T-cell (primary cell): ENCODE results near the gene FAHD2A. TPM values are rescaled to one million over a fixed set of nuclear protein-coding genes. Genes with fewer than 3 reads are reported as not detected.

ENCODE experiments used
- ATAC-seq, 4 experiments: fragments of 200-7000 bp in 3 of 4; fragments of 150-1000 bp in 1 of 4; cut with Tn5 transposase; replicated peaks in 1 of 4; 1 replicate in 3 of 4; 2 replicates in 1 of 4; pipeline ENCODE4 v1.10.0; 2021; ENCODE audit warnings: moderate library complexity in 3 of 4, mild to moderate bottlenecking in 2 of 4, moderate number of reproducible peaks in 1 of 4
- CTCF ChIA-PET, 2 donors: fragments of 300-600 bp; sonication (Branson Sonifier 250); formaldehyde crosslinking; loops; one replicate each; lab custom pipeline; 2022; ENCODE audit warnings: antibody characterized with exemption in 2 of 2; lab: Charles Lee
- POLR2A ChIA-PET, 2 donors: fragments of 300-600 bp; sonication (Branson Sonifier 250); formaldehyde crosslinking; loops; one replicate each; lab custom pipeline; 2022; ENCODE audit warnings: antibody characterized with exemption in 2 of 2; lab: Charles Lee
- DNase-seq, 35 experiments: peaks; one replicate each; pipeline versions ENCODE4 v3.0.0 to v3.0.0-alpha.2; 2013 to 2023
- H3K27ac ChIP-seq: one replicate; pipeline ENCODE4 v1.5.1; 2013; ENCODE audit warnings: low read length
- H3K27me3 ChIP-seq, 2 experiments: replicated peaks in 1 of 2; 1 replicate in 1 of 2; 2 replicates in 1 of 2; pipeline versions ENCODE4 v1.6.1 to v1.7.0; 2013; ENCODE audit warnings: low read length in 1 of 2, mixed read lengths in 1 of 2; ENCODE audit not compliant: control insufficient read depth in 2 of 2, insufficient read depth in 2 of 2; ENCODE audit errors: extremely low read depth in 1 of 2
- H3K36me3 ChIP-seq, 2 donors: 1 replicate in 1 of 2; 2 replicates in 1 of 2; pipeline versions ENCODE4 v1.6.1 to v1.7.0; 2013; ENCODE audit warnings: low read length in 1 of 2; ENCODE audit not compliant: control insufficient read depth in 2 of 2, insufficient read depth in 1 of 2; ENCODE audit errors: extremely low read depth in 1 of 2
- H3K4me1 ChIP-seq, 2 experiments: 1 replicate in 1 of 2; 2 replicates in 1 of 2; pipeline versions ENCODE4 v1.6.1 to v1.7.0; 2013; ENCODE audit warnings: low read length in 2 of 2, mixed read lengths in 1 of 2; ENCODE audit not compliant: insufficient read depth in 2 of 2, control insufficient read depth in 1 of 2; ENCODE audit errors: extremely low read depth in 1 of 2
- H3K4me3 ChIP-seq, 2 donors: 1 replicate in 1 of 2; 2 replicates in 1 of 2; pipeline versions ENCODE4 v1.5.1 to v1.7.0; 2013; ENCODE audit warnings: mild to moderate bottlenecking in 2 of 2, low read length in 1 of 2, moderate library complexity in 1 of 2; ENCODE audit not compliant: control insufficient read depth in 1 of 2; ENCODE audit errors: extremely low read depth in 1 of 2
- H3K9me3 ChIP-seq: 2 replicates; pipeline ENCODE4 v1.7.0; 2013
- H3K27ac Mint-ChIP-seq, 2 donors: one replicate each; pipeline ENCODE4 v1.8.0; 2020 to 2021; ENCODE audit warnings: mild to moderate bottlenecking in 2 of 2, mixed read lengths in 2 of 2
- H3K27me3 Mint-ChIP-seq, 2 donors: one replicate each; pipeline ENCODE4 v1.8.0; 2021 to 2022; ENCODE audit warnings: mixed read lengths in 2 of 2
- H3K36me3 Mint-ChIP-seq: one replicate; pipeline ENCODE4 v1.8.0; 2021; ENCODE audit warnings: mixed read lengths
- H3K4me1 Mint-ChIP-seq, 3 donors: one replicate each; pipeline ENCODE4 v1.8.0; 2020 to 2022; ENCODE audit warnings: mixed read lengths in 3 of 3, mild to moderate bottlenecking in 1 of 3
- H3K4me3 Mint-ChIP-seq, 3 donors: one replicate each; pipeline ENCODE4 v1.8.0; 2020 to 2022; ENCODE audit warnings: mild to moderate bottlenecking in 3 of 3, mixed read lengths in 3 of 3, moderate library complexity in 3 of 3
- H3K9me3 Mint-ChIP-seq, 3 donors: one replicate each; pipeline ENCODE4 v1.8.0; 2020 to 2022; ENCODE audit warnings: mixed read lengths in 3 of 3
- WGBS: methylation state at CpG from one replicate; pipeline ENCODE4 v1.1.5; 2013; ENCODE audit warnings: missing lambda C conversion rate; ENCODE audit not compliant: insufficient coverage; 5-methylcytosine and 5-hydroxymethylcytosine counted together
- total RNA-seq, 35 experiments: library from RNA in 6 of 35; stranded (reverse) in 6 of 35; fragments of 120-200 nt in 1 of 35; gene quantifications; one replicate each; pipeline versions ENCODE4 v1.2.1 to v1.2.4 and lab custom pipeline; 2013 to 2026

Gene FAHD2A
- total RNA-seq, 5 donors from 2014 or later (not counting 1 experiment from before 2014, with no cell fraction given), result 26.4 to 34.9 (median 28.7) TPM

- H3K27me3 Mint-ChIP-seq, result peaks cover 11% of the 10 kb centered on the region in 2 donors
- H3K27ac Mint-ChIP-seq, result no peak overlapping the region
- Histone ChIP-seq H3K4me3 (no peak overlapping the region), H3K36me3 (no peaks in the 10 kb centered on the region), H3K27me3 (peaks cover 0 to 50% of the 10 kb centered on the region in 2 experiments), H3K9me3 (no peaks in the 10 kb centered on the region), H3K4me1 (no peaks in the 10 kb centered on the region), H3K27ac (no peak overlapping the region)
- no peak for ATAC-seq
- H3K4me1 Mint-ChIP-seq, result no peaks in the 10 kb centered on the region
- no peak overlapping the region for H3K4me3 Mint-ChIP-seq
- no peaks in the 10 kb centered on the region for H3K9me3 Mint-ChIP-seq
- CTCF ChIA-PET, result interaction anchor here in 1 of 2 donors (0.6 kb wide), 1 partner anchor 12 kb away, joined by 4 read pairs; no protein-coding TSS in a partner anchor
- WGBS, result 62% methylated on average over 7 of the region's 14 CpGs
- DNase-seq, result no peak
- H3K36me3 Mint-ChIP-seq, result no peaks in the 10 kb centered on the region
- POLR2A ChIA-PET, result no interaction called here
Observed at GRCh38 chr2:95382686-95383634, 19.5 kb upstream of the FAHD2A start.

GRCh38 chr2:95383635-95384027 lies 18.9 kb upstream of the FAHD2A start:
- Histone ChIP-seq H3K4me1 (peaks cover 0 to under 1% of the 10 kb centered on the region in 2 experiments), H3K9me3 (no peaks in the 10 kb centered on the region), H3K27me3 (peaks cover 0 to 54% of the 10 kb centered on the region in 2 experiments), H3K4me3 (no peak overlapping the region), H3K27ac (no peak overlapping the region), H3K36me3 (no peaks in the 10 kb centered on the region)
- ATAC-seq (no peak), DNase-seq (no peak)
- Mint-ChIP-seq H3K36me3 (no peaks in the 10 kb centered on the region), H3K27ac (no peak overlapping the region), H3K4me1 (peaks cover 0 to under 1% (median 0%) of the 10 kb centered on the region in 3 donors), H3K9me3 (no peaks in the 10 kb centered on the region), H3K4me3 (no peak overlapping the region), H3K27me3 (peaks cover 11 to 14% of the 10 kb centered on the region in 2 donors)
- ChIA-PET CTCF (no interaction called here), POLR2A (no interaction called here)
- 79% methylated on average over 4 of the region's 9 CpGs for WGBS

DNA sequence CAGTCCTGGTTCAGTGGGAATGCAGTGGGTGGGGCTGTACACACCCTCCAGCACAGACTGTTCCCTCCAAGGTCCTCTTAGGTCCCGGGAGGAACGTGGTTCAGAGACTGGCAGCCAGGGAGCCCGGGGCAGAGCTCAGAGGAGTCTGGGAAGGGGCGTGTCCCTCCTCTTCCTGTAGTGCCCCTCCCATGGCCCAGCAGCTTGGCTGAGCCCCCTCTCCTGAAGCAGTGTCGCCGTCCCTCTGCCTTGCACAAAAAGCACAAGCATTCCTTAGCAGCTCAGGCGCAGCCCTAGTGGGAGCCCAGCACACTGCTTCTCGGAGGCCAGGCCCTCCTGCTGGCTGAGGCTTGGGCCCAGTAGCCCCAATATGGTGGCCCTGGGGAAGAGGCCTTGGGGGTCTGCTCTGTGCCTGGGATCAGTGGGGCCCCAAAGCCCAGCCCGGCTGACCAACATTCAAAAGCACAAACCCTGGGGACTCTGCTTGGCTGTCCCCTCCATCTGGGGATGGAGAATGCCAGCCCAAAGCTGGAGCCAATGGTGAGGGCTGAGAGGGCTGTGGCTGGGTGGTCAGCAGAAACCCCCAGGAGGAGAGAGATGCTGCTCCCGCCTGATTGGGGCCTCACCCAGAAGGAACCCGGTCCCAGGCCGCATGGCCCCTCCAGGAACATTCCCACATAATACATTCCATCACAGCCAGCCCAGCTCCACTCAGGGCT lies 17.5 kb upstream of the FAHD2A start:
- Mint-ChIP-seq H3K4me1 (peaks cover 0 to 1% (median 0%) of the 10 kb centered on the region in 3 donors), H3K36me3 (no peaks in the 10 kb centered on the region), H3K27ac (no peak overlapping the region), H3K9me3 (no peaks in the 10 kb centered on the region), H3K4me3 (no peak overlapping the region), H3K27me3 (peaks cover 7 to 14% of the 10 kb centered on the region in 2 donors)
- H3K4me1 ChIP-seq, result peaks cover 0 to 8% of the 10 kb centered on the region in 2 experiments
- ChIA-PET POLR2A (no interaction called here), CTCF (no interaction called here)
- no peak for DNase-seq
- peaks cover 0 to 65% of the 10 kb centered on the region in 2 experiments for H3K27me3 ChIP-seq
- no peak overlapping the region for H3K27ac ChIP-seq
- 73% methylated on average over 9 of the region's 12 CpGs for WGBS
- no peak overlapping the region for H3K4me3 ChIP-seq
- no peak for ATAC-seq
- H3K9me3 ChIP-seq, result no peaks in the 10 kb centered on the region
- no peaks in the 10 kb centered on the region for H3K36me3 ChIP-seq

GRCh38 chr2:95385570-95385984 lies 16.9 kb upstream of the FAHD2A start:
- Histone ChIP-seq H3K4me1 (peaks cover 0 to 8% of the 10 kb centered on the region in 2 experiments), H3K9me3 (no peaks in the 10 kb centered on the region), H3K4me3 (no peak overlapping the region), H3K27ac (no peak overlapping the region), H3K27me3 (peaks cover 0 to 68% of the 10 kb centered on the region in 2 experiments), H3K36me3 (no peaks in the 10 kb centered on the region)
- POLR2A ChIA-PET, result no interaction called here
- WGBS, result 76% methylated on average over 8 of the region's 12 CpGs
- CTCF ChIA-PET, result no interaction called here
- ATAC-seq, result no peak
- Mint-ChIP-seq H3K4me1 (peaks cover 0 to 1% (median 0%) of the 10 kb centered on the region in 3 donors), H3K9me3 (no peaks in the 10 kb centered on the region), H3K27ac (no peak overlapping the region), H3K4me3 (no peak overlapping the region), H3K27me3 (peaks cover 3 to 13% of the 10 kb centered on the region in 2 donors), H3K36me3 (no peaks in the 10 kb centered on the region)
- no peak for DNase-seq

- Mint-ChIP-seq H3K4me1 (peaks cover 0 to 1% (median 0%) of the 10 kb centered on the region in 3 donors), H3K27ac (no peak overlapping the region), H3K36me3 (no peaks in the 10 kb centered on the region), H3K9me3 (no peaks in the 10 kb centered on the region), H3K4me3 (no peak overlapping the region), H3K27me3 (peaks cover 3 to 13% of the 10 kb centered on the region in 2 donors)
- CTCF ChIA-PET, result no interaction called here
- H3K27me3 ChIP-seq, result peaks cover 0 to 67% of the 10 kb centered on the region in 2 experiments
- H3K27ac ChIP-seq, result no peak overlapping the region
- H3K36me3 ChIP-seq, result no peaks in the 10 kb centered on the region
- no peaks in the 10 kb centered on the region for H3K9me3 ChIP-seq
- ATAC-seq (no peak), DNase-seq (no peak)
- H3K4me3 ChIP-seq, result no peak overlapping the region
- POLR2A ChIA-PET, result no interaction called here
- H3K4me1 ChIP-seq, result peaks cover 0 to 8% of the 10 kb centered on the region in 2 experiments
- WGBS, result 87% methylated on average over 5 of the region's 6 CpGs
Observed at GRCh38 chr2:95386031-95386430, 16.5 kb upstream of the FAHD2A start.

- POLR2A ChIA-PET, result no interaction called here
- H3K9me3 Mint-ChIP-seq, result no peaks in the 10 kb centered on the region
- Histone ChIP-seq H3K36me3 (no peaks in the 10 kb centered on the region), H3K9me3 (no peaks in the 10 kb centered on the region), H3K27me3 (peaks cover 0 to 63% of the 10 kb centered on the region in 2 experiments), H3K4me3 (no peak overlapping the region), H3K27ac (no peak overlapping the region), H3K4me1 (peaks cover 0 to 8% of the 10 kb centered on the region in 2 experiments)
- no peaks in the 10 kb centered on the region for H3K36me3 Mint-ChIP-seq
- no peak overlapping the region for H3K4me3 Mint-ChIP-seq
- DNase-seq (no peak), ATAC-seq (no peak)
- H3K27me3 Mint-ChIP-seq, result peaks cover 0 to 13% of the 10 kb centered on the region in 2 donors
- H3K27ac Mint-ChIP-seq, result no peak overlapping the region
- peaks cover 0 to 1% (median 0%) of the 10 kb centered on the region in 3 donors for H3K4me1 Mint-ChIP-seq
- 96% methylated on average over 3 of the region's 7 CpGs for WGBS
- CTCF ChIA-PET, result interaction anchor here in 1 of 2 donors (0.6 kb wide), 1 partner anchor 12 kb away, joined by 3 read pairs; no protein-coding TSS in a partner anchor
Observed at GRCh38 chr2:95387358-95387757, 15.2 kb upstream of the FAHD2A start.
